Breast epithelium (tissue), 4 donors: Measurements from ENCODE around the gene SPOCK1. TPM values are rescaled to one million over a fixed set of nuclear protein-coding genes. Genes with fewer than 3 reads are reported as not detected.
"Not testable (repeated sequence)": the region's sequence is repeated elsewhere in the genome, so short reads cannot be mapped to it uniquely, and the experiment has no call there.

ENCODE experiments used
- DNase-seq, 2 donors: peaks; one replicate each; pipeline ENCODE4 v3.0.0-alpha.2; 2019; ENCODE audit warnings: low spot score in 2 of 2
- H3K27ac ChIP-seq, 2 donors: fragments of 200-600 bp; sonication (generic) in 1 of 2; one replicate each; pipeline ENCODE4 v1.5.1; 2016 to 2019; ENCODE audit warnings: mild to moderate bottlenecking in 1 of 2
- H3K27me3 ChIP-seq, 2 donors: fragments of 200-600 bp; sonication (generic) in 1 of 2; one replicate each; pipeline versions ENCODE4 v1.5.1 to v1.6.0; 2017 to 2019; ENCODE audit warnings: control low read depth in 1 of 2, mild to moderate bottlenecking in 1 of 2
- H3K36me3 ChIP-seq: fragments of 200-600 bp; one replicate; pipeline ENCODE4 v1.5.1; 2019
- H3K4me1 ChIP-seq, 2 donors: fragments of 200-600 bp; sonication (generic); one replicate each; pipeline ENCODE4 v1.5.1; 2016 to 2019; ENCODE audit warnings: control low read depth in 1 of 2
- H3K4me3 ChIP-seq, 3 donors: fragments of 200-600 bp; sonication (generic); 1 replicate in 2 of 3; 2 replicates in 1 of 3; pipeline ENCODE4 v1.5.1; 2016 to 2019; ENCODE audit warnings: mild to moderate bottlenecking in 3 of 3, moderate library complexity in 2 of 3
- H3K9me3 ChIP-seq, 2 donors: fragments of 200-600 bp; sonication (generic) in 1 of 2; one replicate each; pipeline ENCODE4 v1.5.1; 2016 to 2019; ENCODE audit warnings: control low read depth in 1 of 2
- CTCF ChIP-seq, 3 donors: fragments of 450-650 bp; IDR thresholded peaks; one replicate each; pipeline ENCODE4 v1.5.1; 2016 to 2017; ENCODE audit warnings: antibody characterized with exemption in 3 of 3, mild to moderate bottlenecking in 3 of 3, moderate library complexity in 3 of 3
- POLR2A ChIP-seq: fragments of 450-650 bp; IDR thresholded peaks from one replicate; pipeline ENCODE4 v1.6.1; 2016; ENCODE audit warnings: antibody characterized with exemption, mild to moderate bottlenecking, moderate library complexity
- POLR2AphosphoS5 ChIP-seq, 3 donors: sonication (generic); formaldehyde crosslinking; IDR thresholded peaks; one replicate each; pipeline ENCODE4 v1.6.1; 2017; ENCODE audit warnings: antibody characterized with exemption in 3 of 3
- intact Hi-C: fragments of 100-400 bp; cut with DNase I; formaldehyde crosslinking; loops from one replicate; pipeline ENCODE4 v1.15.1; 2023; ENCODE audit warnings: low total_unique reads
- total RNA-seq, 3 donors: library from RNA; depleted of rRNA; stranded (reverse); fragments of >200 nt; gene quantifications; one replicate each; pipeline ENCODE4 v1.1.0, GENCODE V29; 2016

SPOCK1 gene
- total RNA-seq, 3 donors from 2014 or later, result 14.5 to 52.0 (median 24.3) TPM

GRCh38 chr5:137501846-137502406, 2.8 kb upstream of the SPOCK1 start:
- no peak overlapping the region for H3K27ac ChIP-seq
- TF ChIP-seq POLR2AphosphoS5 (IDR thresholded peaks at IDR 0.05) (no peak), CTCF (IDR thresholded peaks at IDR 0.05) (no peak), POLR2A (no peak)
- no peaks in the 10 kb centered on the region for H3K9me3 ChIP-seq
- H3K4me1 ChIP-seq, result no peaks in the 10 kb centered on the region
- H3K36me3 ChIP-seq, result no peaks in the 10 kb centered on the region
- no peak overlapping the region for H3K4me3 ChIP-seq
- DNase-seq, result no peak
- intact Hi-C loops, result no loop called here
- peaks cover 0 to 13% of the 10 kb centered on the region in 2 donors for H3K27me3 ChIP-seq

GRCh38 chr5:137501226-137501625, 2.1 kb upstream of the SPOCK1 start:
- TF ChIP-seq CTCF (IDR thresholded peaks at IDR 0.05) (no peak), POLR2A (no peak), POLR2AphosphoS5 (IDR thresholded peaks at IDR 0.05) (no peak)
- Histone ChIP-seq H3K27ac (no peak overlapping the region), H3K36me3 (no peaks in the 10 kb centered on the region), H3K9me3 (no peaks in the 10 kb centered on the region), H3K27me3 (peaks cover 0 to 13% of the 10 kb centered on the region in 2 donors), H3K4me1 (no peaks in the 10 kb centered on the region), H3K4me3 (no peak overlapping the region)
- intact Hi-C loops, result no loop called here
- no peak for DNase-seq

- peaks cover 0 to 13% of the 10 kb centered on the region in 2 donors for H3K27me3 ChIP-seq
- H3K27ac ChIP-seq, result no peak overlapping the region
- intact Hi-C loops, result no loop called here
- no peak overlapping the region for H3K4me3 ChIP-seq
- no peak for TF ChIP-seq POLR2AphosphoS5 (IDR thresholded peaks at IDR 0.05)
- no peak for TF ChIP-seq POLR2A
- TF ChIP-seq CTCF (IDR thresholded peaks at IDR 0.05), result no peak
- H3K36me3 ChIP-seq, result no peaks in the 10 kb centered on the region
- no peak for DNase-seq
- no peaks in the 10 kb centered on the region for H3K9me3 ChIP-seq
- no peaks in the 10 kb centered on the region for H3K4me1 ChIP-seq
Observed at GRCh38 chr5:137500615-137501225, 1.6 kb upstream of the SPOCK1 start.

GRCh38 chr5:137499506-137499847, 351 bp upstream of the SPOCK1 start:
- H3K4me3 ChIP-seq, H3K9me3 ChIP-seq, intact Hi-C loops, DNase-seq, H3K4me1 ChIP-seq, H3K36me3 ChIP-seq, H3K27ac ChIP-seq: not testable (repeated sequence)
- H3K27me3 ChIP-seq, result peaks cover 0 to 13% of the 10 kb centered on the region in 2 donors

- no peak for DNase-seq
- peak overlapping the region; percentile 61 to 78 (median 70) for H3K4me3 ChIP-seq
- no peaks in the 10 kb centered on the region for H3K9me3 ChIP-seq
- intact Hi-C loops, result no loop called here
- no peaks in the 10 kb centered on the region for H3K36me3 ChIP-seq
- peaks cover 0 to 13% of the 10 kb centered on the region in 2 donors for H3K27me3 ChIP-seq
- H3K27ac ChIP-seq, result no peak overlapping the region
- TF ChIP-seq CTCF (IDR thresholded peaks at IDR 0.05), result no peak
- no peak for TF ChIP-seq POLR2AphosphoS5 (IDR thresholded peaks at IDR 0.05)
- TF ChIP-seq POLR2A, result no peak
- H3K4me1 ChIP-seq, result no peaks in the 10 kb centered on the region
Observed at GRCh38 chr5:137498301-137498735, 808 bp downstream of the SPOCK1 start.
